KOPT-K1 (cell line): ENCODE measurements around the gene TFR2.

Experiments used
- H3K27ac ChIP-seq: fragments of 200-600 bp; sonication (generic); 2 replicates; pipeline ENCODE4 v1.5.1; 2016; ENCODE audit warnings: antibody characterized with exemption, mild to moderate bottlenecking, low read depth, low read length; ENCODE audit not compliant: poor library complexity, severe bottlenecking
- H3K36me3 ChIP-seq: fragments of 200-600 bp; sonication (generic); 2 replicates; pipeline ENCODE4 v1.5.1; 2017; ENCODE audit warnings: antibody characterized with exemption, mild to moderate bottlenecking, low read length, moderate library complexity; ENCODE audit not compliant: insufficient read depth
- H3K9me3 ChIP-seq: fragments of 200-600 bp; sonication (generic); 2 replicates; pipeline ENCODE4 v1.5.1; 2017; ENCODE audit warnings: antibody characterized with exemption, low read length, mild to moderate bottlenecking; ENCODE audit not compliant: insufficient read depth, poor library complexity, severe bottlenecking

Gene TFR2

GRCh38 chr7:100641860-100642533 is 645 bp upstream of the TFR2 start:
- Histone ChIP-seq H3K9me3 (no peaks in the 10 kb centered on the region), H3K36me3 (no peaks in the 10 kb centered on the region), H3K27ac (no peak overlapping the region)

- no peaks in the 10 kb centered on the region for H3K9me3 ChIP-seq
- no peaks in the 10 kb centered on the region for H3K36me3 ChIP-seq
- no peak overlapping the region for H3K27ac ChIP-seq
Observed at GRCh38 chr7:100640517-100641440, 573 bp downstream of the TFR2 start.

- Histone ChIP-seq H3K27ac (no peak overlapping the region), H3K9me3 (no peaks in the 10 kb centered on the region), H3K36me3 (no peaks in the 10 kb centered on the region)
Observed at GRCh38 chr7:100639995-100640516, 1.3 kb downstream of the TFR2 start.

DNA sequence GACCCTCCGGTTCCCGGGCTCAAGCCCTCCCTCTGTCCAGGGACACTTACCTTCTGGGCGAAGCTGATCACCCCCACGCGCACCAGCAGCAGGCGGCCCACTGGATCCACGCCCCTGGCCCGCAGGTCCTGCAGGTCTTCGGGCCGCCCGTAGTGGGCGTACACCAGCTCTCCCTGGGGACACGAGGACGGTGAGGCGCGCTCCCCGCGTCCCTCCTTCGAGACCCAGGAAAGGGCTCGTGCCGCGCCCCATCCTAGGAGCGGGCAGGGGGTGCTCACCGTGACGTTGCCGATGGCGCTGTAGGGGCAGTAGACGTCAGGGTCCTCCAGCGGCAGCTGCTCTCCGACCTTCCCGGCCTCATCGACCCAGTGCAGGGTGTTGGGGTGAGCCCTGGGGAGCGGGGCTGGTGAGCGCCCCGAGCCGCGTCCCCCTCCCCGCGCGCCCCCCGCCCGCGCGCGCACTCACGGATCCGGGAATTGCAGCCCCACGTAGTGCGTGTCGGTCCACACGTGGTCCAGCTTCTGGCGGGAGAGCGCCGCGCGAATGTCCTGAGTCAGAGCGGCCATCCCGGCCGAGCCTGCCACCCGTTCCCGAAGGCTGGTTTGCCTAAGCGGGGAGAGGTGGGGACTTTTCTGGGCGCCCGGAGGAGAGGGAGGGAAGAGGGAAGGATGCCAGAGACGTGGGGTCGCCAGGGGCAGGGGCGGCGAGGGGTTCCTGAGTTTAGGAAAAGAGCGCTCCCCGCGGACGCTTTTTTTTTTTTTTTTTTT is 8.2 kb downstream of the TFR2 start:
- H3K27ac ChIP-seq = no peak overlapping the region
- H3K36me3 ChIP-seq = no peaks in the 10 kb centered on the region
- no peaks in the 10 kb centered on the region for H3K9me3 ChIP-seq

GRCh38 chr7:100630066-100630465 is 11.3 kb downstream of the TFR2 start:
- no peaks in the 10 kb centered on the region for H3K36me3 ChIP-seq
- H3K27ac ChIP-seq = no peak overlapping the region
- no peaks in the 10 kb centered on the region for H3K9me3 ChIP-seq

GRCh38 chr7:100629117-100629716 is 12.1 kb downstream of the TFR2 start:
- Histone ChIP-seq H3K27ac (no peak overlapping the region), H3K36me3 (no peaks in the 10 kb centered on the region), H3K9me3 (no peaks in the 10 kb centered on the region)

- Histone ChIP-seq H3K36me3 (no peaks in the 10 kb centered on the region), H3K9me3 (no peaks in the 10 kb centered on the region), H3K27ac (peak overlapping the region; percentile 65)
Observed at GRCh38 chr7:100627238-100627549, 14.2 kb downstream of the TFR2 start.

- no peaks in the 10 kb centered on the region for H3K9me3 ChIP-seq
- H3K36me3 ChIP-seq = no peaks in the 10 kb centered on the region
- peak overlapping the region; percentile 65 for H3K27ac ChIP-seq
Observed at GRCh38 chr7:100626530-100627237, 14.7 kb downstream of the TFR2 start.

- H3K27ac ChIP-seq = no peak overlapping the region
- H3K36me3 ChIP-seq = no peaks in the 10 kb centered on the region
- no peaks in the 10 kb centered on the region for H3K9me3 ChIP-seq
Observed at GRCh38 chr7:100626055-100626454, 15.3 kb downstream of the TFR2 start.

GRCh38 chr7:100623951-100624824 is 17.2 kb downstream of the TFR2 start:
- no peaks in the 10 kb centered on the region for H3K36me3 ChIP-seq

GRCh38 chr7:100621554-100621953 is 19.8 kb downstream of the TFR2 start:
- H3K36me3 ChIP-seq = no peaks in the 10 kb centered on the region
- H3K9me3 ChIP-seq = no peaks in the 10 kb centered on the region
- H3K27ac ChIP-seq = no peak overlapping the region

More at GRCh38 chr7:100623951-100624824, 17.2 kb downstream of the TFR2 start:
- Histone ChIP-seq H3K27ac (no peak overlapping the region), H3K9me3 (no peaks in the 10 kb centered on the region)

- Histone ChIP-seq H3K36me3 (no peaks in the 10 kb centered on the region), H3K27ac (no peak overlapping the region), H3K9me3 (no peaks in the 10 kb centered on the region)
Observed at GRCh38 chr7:100620804-100621203, 20.5 kb downstream of the TFR2 start.

DNA sequence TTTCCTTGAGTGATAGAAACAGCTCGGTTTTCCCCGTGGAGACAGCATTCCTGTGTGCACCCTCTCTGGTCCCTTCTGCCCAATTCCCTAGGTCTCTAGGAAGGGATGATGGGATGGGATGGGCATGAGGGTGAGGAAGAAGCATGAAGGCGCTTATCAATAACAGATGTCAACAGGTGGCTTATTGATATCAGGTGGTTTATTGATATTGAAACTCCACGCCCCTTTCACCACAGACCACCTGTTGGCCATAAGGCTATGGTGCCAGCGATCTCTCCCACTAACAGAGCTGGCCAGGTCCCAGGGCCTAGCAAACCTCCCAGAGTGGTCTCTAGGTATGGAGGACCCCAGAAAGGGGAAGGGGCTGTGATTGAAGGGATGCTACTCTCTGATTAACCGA is 21.1 kb downstream of the TFR2 start:
- Histone ChIP-seq H3K36me3 (no peaks in the 10 kb centered on the region), H3K9me3 (no peaks in the 10 kb centered on the region), H3K27ac (no peak overlapping the region)
